Mucosa of descending colon (tissue), 3 donors: ENCODE results near the gene PIK3R5. TPM values are rescaled to one million over a fixed set of nuclear protein-coding genes. Genes with fewer than 3 reads are reported as not detected.

Experiments used
- ATAC-seq: fragments of 200-7000 bp; cut with Tn5 transposase; one replicate; pipeline ENCODE4 v1.9.1; 2020; ENCODE audit warnings: mild to moderate bottlenecking, moderate library complexity
- DNase-seq, 3 donors: peaks; one replicate each; pipeline ENCODE4 v3.0.0-alpha.2; 2020
- H3K36me3 ChIP-seq: fragments of 200-600 bp; one replicate; pipeline ENCODE4 v1.8.0; 2021; ENCODE audit warnings: low read depth, mild to moderate bottlenecking
- H3K4me1 ChIP-seq: fragments of 200-600 bp; one replicate; pipeline ENCODE4 v1.8.0; 2021; ENCODE audit warnings: low read depth, mild to moderate bottlenecking
- H3K4me3 ChIP-seq: fragments of 200-600 bp; one replicate; pipeline ENCODE4 v1.8.0; 2021; ENCODE audit warnings: mild to moderate bottlenecking
- H3K9me3 ChIP-seq: fragments of 200-600 bp; one replicate; pipeline ENCODE4 v1.8.0; 2021; ENCODE audit warnings: mild to moderate bottlenecking
- CTCF ChIP-seq: fragments of 200-600 bp; IDR thresholded peaks from one replicate; pipeline ENCODE4 v1.8.0; 2022; ENCODE audit warnings: antibody characterized with exemption, mild to moderate bottlenecking
- intact Hi-C, 2 donors: fragments of 100-400 bp; cut with DNase I in 1 of 2; cut with micrococcal nuclease in 1 of 2; formaldehyde crosslinking; loops; one replicate each; pipeline versions ENCODE4 v1.11.0 to v1.11.1; 2022; cut with DNase I, micrococcal nuclease
- total RNA-seq, 3 donors: library from RNA; stranded (reverse); fragmentation: NEBNext Ultra II Directional in 2 of 3; extraction: Animal tissue kit (Norgen Biotek cat#: 25700) in 2 of 3; gene quantifications; one replicate each; pipeline versions ENCODE4 v1.2.1 to v1.2.4, GENCODE V29; 2021 to 2023
- donor health status: DM: no; HTN: no; CAD: no; lungs with moderate emphysema.
- donor health status: DM: no; HTN: no; CAD: no.
- donor health status: DM: no; HTN: yes; CAD: no.

The PIK3R5 gene
- total RNA-seq, 3 donors from 2014 or later: 2.7 to 10.4 (median 6.8) TPM

- Histone ChIP-seq H3K36me3 (no peaks in the 10 kb centered on the region), H3K4me3 (no peak overlapping the region), H3K9me3 (no peaks in the 10 kb centered on the region), H3K4me1 (no peaks in the 10 kb centered on the region)
- intact Hi-C loops: no loop called here
- DNase-seq (no peak), ATAC-seq (peak; percentile 34)
- TF ChIP-seq CTCF: no peak
Observed at GRCh38 chr17:8941980-8942622, 23.4 kb downstream of the PIK3R5 start.

GRCh38 chr17:8941520-8941919, 24.0 kb downstream of the PIK3R5 start:
- Histone ChIP-seq H3K4me3 (no peak overlapping the region), H3K36me3 (no peaks in the 10 kb centered on the region), H3K4me1 (no peaks in the 10 kb centered on the region), H3K9me3 (no peaks in the 10 kb centered on the region)
- intact Hi-C loops: no loop called here
- TF ChIP-seq CTCF: no peak
- ATAC-seq (peak; percentile 79), DNase-seq (peak in 2 of 3 donors; percentile 50 to 83)

- H3K4me1 ChIP-seq: no peaks in the 10 kb centered on the region
- H3K36me3 ChIP-seq: no peaks in the 10 kb centered on the region
- H3K9me3 ChIP-seq: no peaks in the 10 kb centered on the region
- TF ChIP-seq CTCF: no peak
- no peak overlapping the region for H3K4me3 ChIP-seq
- intact Hi-C loops: no loop called here
- DNase-seq: no peak
- ATAC-seq: peak; percentile 47
Observed at GRCh38 chr17:8940866-8941471, 24.5 kb downstream of the PIK3R5 start.

- Histone ChIP-seq H3K4me1 (no peaks in the 10 kb centered on the region), H3K36me3 (no peaks in the 10 kb centered on the region), H3K9me3 (no peaks in the 10 kb centered on the region), H3K4me3 (no peak overlapping the region)
- no peak for DNase-seq
- no peak for TF ChIP-seq CTCF
- intact Hi-C loops: no loop called here
- peak; percentile 16 for ATAC-seq
Observed at GRCh38 chr17:8939496-8940334, 25.8 kb downstream of the PIK3R5 start.

GRCh38 chr17:8938933-8939332, 26.6 kb downstream of the PIK3R5 start:
- intact Hi-C loops: no loop called here
- Histone ChIP-seq H3K4me3 (no peak overlapping the region), H3K9me3 (no peaks in the 10 kb centered on the region), H3K36me3 (no peaks in the 10 kb centered on the region), H3K4me1 (no peaks in the 10 kb centered on the region)
- no peak for TF ChIP-seq CTCF
- DNase-seq (no peak), ATAC-seq (no peak)
